ENCODE results near the gene IL13RA2. TPM values are rescaled to one million over a fixed set of nuclear protein-coding genes. Genes with fewer than 3 reads are reported as not detected.

The IL13RA2 gene
- total RNA-seq, result 51.9 and 56.7 TPM in 2 replicates

GRCh38 chrX:115017455-115017854 lies at the start of gene IL13RA2:
IL13RA2 (minus strand) TSS chrX:115017616; CDS start chrX:115017269, 347 bp downstream.

Other genes starting within 250 kb of the IL13RA2 start
- not detected in 2 replicates for gene RBMXL3, start 171.8 kb upstream of the IL13RA2 start, total RNA-seq
- 4.6 and 7.6 TPM in 2 replicates for gene LRCH2, start 216.5 kb upstream of the IL13RA2 start, total RNA-seq

Data from bronchial smooth muscle cell (primary cell).